Naive B cell (primary cell): ENCODE results near the gene GCK. TPM values are rescaled to one million over a fixed set of nuclear protein-coding genes. Genes with fewer than 3 reads are reported as not detected.

Experiments
- ATAC-seq, 2 donors: fragments of 150-1000 bp; cut with Tn5 transposase; 2 replicates each; pipeline ENCODE4 v1.10.0; 2021; ENCODE audit warnings: low read depth in 2 of 2, mild to moderate bottlenecking in 2 of 2, moderate library complexity in 2 of 2
- DNase-seq: peaks from one replicate; pipeline ENCODE4 v3.0.0; 2022
- H3K27ac Mint-ChIP-seq, 6 donors: one replicate each; pipeline ENCODE4 v1.8.0; 2020 to 2022; ENCODE audit warnings: mild to moderate bottlenecking in 6 of 6, mixed read lengths in 6 of 6, moderate library complexity in 5 of 6, inconsistent platforms in 2 of 6
- H3K27me3 Mint-ChIP-seq, 3 donors: one replicate each; pipeline ENCODE4 v1.8.0; 2021 to 2022; ENCODE audit warnings: mixed read lengths in 3 of 3, mild to moderate bottlenecking in 1 of 3
- H3K36me3 Mint-ChIP-seq, 2 donors: one replicate each; pipeline ENCODE4 v1.8.0; 2020 to 2022; ENCODE audit warnings: mixed read lengths in 2 of 2, inconsistent platforms in 1 of 2, mild to moderate bottlenecking in 1 of 2
- H3K4me1 Mint-ChIP-seq, 3 donors: one replicate each; pipeline ENCODE4 v1.8.0; 2020 to 2022; ENCODE audit warnings: mixed read lengths in 3 of 3, inconsistent platforms in 1 of 3, mild to moderate bottlenecking in 1 of 3, moderate library complexity in 1 of 3
- H3K4me3 Mint-ChIP-seq, 8 donors: one replicate each; pipeline ENCODE4 v1.8.0; 2020 to 2022; ENCODE audit warnings: mild to moderate bottlenecking in 8 of 8, mixed read lengths in 8 of 8, moderate library complexity in 8 of 8, inconsistent platforms in 2 of 8
- H3K9me3 Mint-ChIP-seq, 7 donors: one replicate each; pipeline ENCODE4 v1.8.0; 2020 to 2022; ENCODE audit warnings: mixed read lengths in 7 of 7, mild to moderate bottlenecking in 5 of 7, inconsistent platforms in 2 of 7, moderate library complexity in 1 of 7
- polyA plus RNA-seq, 6 donors: library from polyadenylated mRNA; unstranded; fragments of 300-500 nt; fragmentation: Illumina TruSeq; gene quantifications; one replicate each; pipeline ENCODE4 v1.2.3, GENCODE V29; 2021; ENCODE audit warnings: low read depth in 6 of 6

GCK gene
- polyA plus RNA-seq, 6 donors from 2014 or later: 0.29 to 4.5 (median 0.45) TPM

GRCh38 chr7:44104860-44105771 is 84.1 kb downstream of the GCK start:
- H3K27ac Mint-ChIP-seq: peak overlapping the region; percentile 6 to 95 (median 71)

GRCh38 chr7:44103923-44104859 is 85.0 kb downstream of the GCK start, which contains the start of gene AEBP1:
Gene AEBP1, plus strand, starts transcription at chr7:44104345. Its CDS starts 321 bp downstream, at chr7:44104666.
- H3K27ac Mint-ChIP-seq: peak within 1 kb of the TSS; percentile 6 to 94 (median 84)
- H3K9me3 Mint-ChIP-seq: no peaks in the 10 kb centered on the region
- H3K27me3 Mint-ChIP-seq: no peaks in the 10 kb centered on the region

More at GRCh38 chr7:44104860-44105771, 84.1 kb downstream of the GCK start:
- Mint-ChIP-seq H3K4me3 (peak overlapping the region; percentile 76 to 95 (median 90)), H3K27me3 (no peaks in the 10 kb centered on the region), H3K36me3 (no peaks in the 10 kb centered on the region), H3K4me1 (peaks cover 44 to 51% (median 48%) of the 10 kb centered on the region in 3 donors), H3K9me3 (no peaks in the 10 kb centered on the region)
- DNase-seq: no peak
- peak; percentile 29 to 30 for ATAC-seq

GRCh38 chr7:44103566-44103922 is 85.7 kb downstream of the GCK start:
- peaks cover 45 to 56% (median 49%) of the 10 kb centered on the region in 3 donors for H3K4me1 Mint-ChIP-seq
- H3K9me3 Mint-ChIP-seq: no peaks in the 10 kb centered on the region
- DNase-seq (no peak), ATAC-seq (no peak)
- H3K4me3 Mint-ChIP-seq: peak overlapping the region; percentile 6 to 84 (median 74)
- H3K36me3 Mint-ChIP-seq: no peaks in the 10 kb centered on the region
- H3K27ac Mint-ChIP-seq: peak overlapping the region in 3 of 6 donors; percentile 78 to 86 (median 84)
- no peaks in the 10 kb centered on the region for H3K27me3 Mint-ChIP-seq

More at GRCh38 chr7:44103923-44104859, 85.0 kb downstream of the GCK start, which contains the start of gene AEBP1:
- Mint-ChIP-seq H3K36me3 (no peaks in the 10 kb centered on the region), H3K4me1 (peaks cover 45 to 56% (median 49%) of the 10 kb centered on the region in 3 donors), H3K4me3 (peak within 1 kb of the TSS; percentile 76 to 95 (median 90))
- ATAC-seq (peak; percentile 69), DNase-seq (no peak)

GRCh38 chr7:44102846-44103565 is 86.2 kb downstream of the GCK start:
- ATAC-seq: no peak
- Mint-ChIP-seq H3K4me1 (peaks cover 49 to 52% (median 50%) of the 10 kb centered on the region in 3 donors), H3K36me3 (no peaks in the 10 kb centered on the region), H3K4me3 (peak overlapping the region; percentile 49 to 84 (median 74)), H3K27ac (peak overlapping the region in 4 of 6 donors; percentile 78 to 97 (median 85)), H3K9me3 (no peaks in the 10 kb centered on the region), H3K27me3 (no peaks in the 10 kb centered on the region)
- DNase-seq: no peak

- peak overlapping the region in 5 of 6 donors; percentile 57 to 97 (median 81) for H3K27ac Mint-ChIP-seq
- peaks cover 57 to 59% (median 58%) of the 10 kb centered on the region in 3 donors for H3K4me1 Mint-ChIP-seq
- no peaks in the 10 kb centered on the region for H3K27me3 Mint-ChIP-seq
Observed at GRCh38 chr7:44101966-44102845, 87.0 kb downstream of the GCK start.

GRCh38 chr7:44101303-44101965 is 87.8 kb downstream of the GCK start:
- DNase-seq (no peak), ATAC-seq (no peak)
- Mint-ChIP-seq H3K4me1 (peaks cover 64 to 67% (median 66%) of the 10 kb centered on the region in 3 donors), H3K27ac (peak overlapping the region in 5 of 6 donors; percentile 10 to 90 (median 72)), H3K4me3 (peak overlapping the region; percentile 35 to 67 (median 56)), H3K9me3 (no peaks in the 10 kb centered on the region), H3K27me3 (no peaks in the 10 kb centered on the region), H3K36me3 (no peaks in the 10 kb centered on the region)

More at GRCh38 chr7:44101966-44102845, 87.0 kb downstream of the GCK start:
- H3K36me3 Mint-ChIP-seq: no peaks in the 10 kb centered on the region
- H3K9me3 Mint-ChIP-seq: no peaks in the 10 kb centered on the region
- ATAC-seq: no peak
- peak overlapping the region in 7 of 8 donors; percentile 49 to 79 (median 56) for H3K4me3 Mint-ChIP-seq
- DNase-seq: no peak

GRCh38 chr7:44100458-44101302 is 88.6 kb downstream of the GCK start:
- peak overlapping the region; percentile 69 to 90 (median 75) for H3K27ac Mint-ChIP-seq
- no peaks in the 10 kb centered on the region for H3K36me3 Mint-ChIP-seq
- ATAC-seq (no peak), DNase-seq (no peak)
- no peaks in the 10 kb centered on the region for H3K27me3 Mint-ChIP-seq
- H3K4me3 Mint-ChIP-seq: peak overlapping the region; percentile 54 to 72 (median 62)
- H3K4me1 Mint-ChIP-seq: peaks cover 60 to 64% (median 64%) of the 10 kb centered on the region in 3 donors
- no peaks in the 10 kb centered on the region for H3K9me3 Mint-ChIP-seq

GRCh38 chr7:44099669-44100068 is 89.6 kb downstream of the GCK start:
- Mint-ChIP-seq H3K27ac (peak overlapping the region in 4 of 6 donors; percentile 29 to 90 (median 50)), H3K27me3 (no peaks in the 10 kb centered on the region), H3K4me1 (peaks cover 59 to 66% (median 59%) of the 10 kb centered on the region in 3 donors), H3K4me3 (peak overlapping the region in 4 of 8 donors; percentile 28 to 67 (median 45)), H3K36me3 (no peaks in the 10 kb centered on the region), H3K9me3 (no peaks in the 10 kb centered on the region)
- DNase-seq (no peak), ATAC-seq (no peak)

- Mint-ChIP-seq H3K4me3 (peak overlapping the region in 1 of 8 donors; percentile 77), H3K4me1 (peaks cover 61 to 69% (median 62%) of the 10 kb centered on the region in 3 donors), H3K36me3 (no peaks in the 10 kb centered on the region), H3K9me3 (no peaks in the 10 kb centered on the region), H3K27me3 (no peaks in the 10 kb centered on the region), H3K27ac (peak overlapping the region in 4 of 6 donors; percentile 38 to 95 (median 80))
- ATAC-seq: no peak
- no peak for DNase-seq
Observed at GRCh38 chr7:44098092-44099068, 90.9 kb downstream of the GCK start.
